Calu3 (cell line): Measurements from ENCODE around the gene NUP62CL. TPM values are rescaled to one million over a fixed set of nuclear protein-coding genes. Genes with fewer than 3 reads are reported as not detected.

Experiments used
- BruUV-seq: library from RNA; stranded (reverse); fragments of 400-500 nt; replicated peaks from 2 replicates; lab custom pipeline; 2021; lab: Mats Ljungman, UMichigan
- CTCF ChIA-PET: fragments of 300-600 bp; sonication (Branson Sonifier 250); formaldehyde crosslinking; loops from one replicate; lab custom pipeline; 2022; ENCODE audit warnings: antibody characterized with exemption; lab: Charles Lee
- DNase-seq: peaks from one replicate; pipeline ENCODE4 v3.0.0; 2022
- H3K27ac Mint-ChIP-seq: one replicate; pipeline ENCODE4 v1.8.0; 2022; ENCODE audit warnings: mixed read lengths; ENCODE audit not compliant: unreplicated experiment
- H3K27me3 Mint-ChIP-seq: one replicate; pipeline ENCODE4 v1.8.0; 2022; ENCODE audit warnings: mixed read lengths; ENCODE audit not compliant: unreplicated experiment
- H3K36me3 Mint-ChIP-seq: one replicate; pipeline ENCODE4 v1.8.0; 2022; ENCODE audit warnings: mild to moderate bottlenecking, moderate library complexity, mixed read lengths; ENCODE audit not compliant: insufficient read depth, unreplicated experiment
- H3K4me1 Mint-ChIP-seq: one replicate; pipeline ENCODE4 v1.8.0; 2022; ENCODE audit warnings: mild to moderate bottlenecking, low read depth, mixed read lengths; ENCODE audit not compliant: unreplicated experiment
- H3K4me3 Mint-ChIP-seq: one replicate; pipeline ENCODE4 v1.8.0; 2022; ENCODE audit warnings: mild to moderate bottlenecking, low read depth, moderate library complexity, mixed read lengths; ENCODE audit not compliant: unreplicated experiment
- H3K9me3 Mint-ChIP-seq: one replicate; pipeline ENCODE4 v1.8.0; 2022; ENCODE audit warnings: low read depth, mixed read lengths; ENCODE audit not compliant: unreplicated experiment
- intact Hi-C: fragments of 100-400 bp; cut with micrococcal nuclease; formaldehyde crosslinking; loops from one replicate; pipeline ENCODE4 v1.10.0; 2022; ENCODE audit not compliant: unreplicated experiment
- total RNA-seq: library from RNA; stranded (reverse); gene quantifications from 2 replicates; pipeline ENCODE4 v1.2.3, GENCODE V29; 2022
- TF ChIP-seq, protein P1 (sequence below): fragments of 200-600 bp; IDR thresholded peaks from one replicate; pipeline ENCODE4 v1.8.0; 2022; ENCODE audit warnings: antibody characterized with exemption; ENCODE audit not compliant: unreplicated experiment

Gene NUP62CL
- total RNA-seq, 1 experiment from 2014 or later, result 14.6 TPM

DNA sequence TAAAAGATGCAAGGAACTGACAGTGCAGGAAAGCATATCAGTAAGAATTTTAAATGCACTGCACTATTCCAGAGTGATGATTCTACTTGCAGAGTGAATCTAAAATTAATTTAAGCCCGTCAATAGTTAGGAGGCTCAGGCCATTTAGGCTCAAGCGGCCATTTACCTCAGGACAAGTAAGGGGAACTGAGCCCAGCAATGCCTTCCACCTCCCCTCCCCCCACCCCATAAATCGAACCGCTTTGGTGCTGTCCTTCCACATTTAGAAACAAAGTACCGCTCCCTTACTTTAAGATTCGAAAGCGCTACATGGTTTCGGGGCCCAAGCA is 88.3 kb downstream of the NUP62CL start:
- BruUV-seq, result no TSS peak
- intact Hi-C loops, result loop anchor here (5.0 kb wide), 1 partner anchor 84 kb away; no protein-coding TSS in a partner anchor
- Mint-ChIP-seq H3K27me3 (no peaks in the 10 kb centered on the region), H3K9me3 (no peaks in the 10 kb centered on the region), H3K4me1 (peaks cover 38% of the 10 kb centered on the region), H3K36me3 (peaks cover 30% of the 10 kb centered on the region), H3K27ac (peak overlapping the region; percentile 89), H3K4me3 (peak overlapping the region; percentile 92)
- no peak for DNase-seq
- TF ChIP-seq, protein P1, sequence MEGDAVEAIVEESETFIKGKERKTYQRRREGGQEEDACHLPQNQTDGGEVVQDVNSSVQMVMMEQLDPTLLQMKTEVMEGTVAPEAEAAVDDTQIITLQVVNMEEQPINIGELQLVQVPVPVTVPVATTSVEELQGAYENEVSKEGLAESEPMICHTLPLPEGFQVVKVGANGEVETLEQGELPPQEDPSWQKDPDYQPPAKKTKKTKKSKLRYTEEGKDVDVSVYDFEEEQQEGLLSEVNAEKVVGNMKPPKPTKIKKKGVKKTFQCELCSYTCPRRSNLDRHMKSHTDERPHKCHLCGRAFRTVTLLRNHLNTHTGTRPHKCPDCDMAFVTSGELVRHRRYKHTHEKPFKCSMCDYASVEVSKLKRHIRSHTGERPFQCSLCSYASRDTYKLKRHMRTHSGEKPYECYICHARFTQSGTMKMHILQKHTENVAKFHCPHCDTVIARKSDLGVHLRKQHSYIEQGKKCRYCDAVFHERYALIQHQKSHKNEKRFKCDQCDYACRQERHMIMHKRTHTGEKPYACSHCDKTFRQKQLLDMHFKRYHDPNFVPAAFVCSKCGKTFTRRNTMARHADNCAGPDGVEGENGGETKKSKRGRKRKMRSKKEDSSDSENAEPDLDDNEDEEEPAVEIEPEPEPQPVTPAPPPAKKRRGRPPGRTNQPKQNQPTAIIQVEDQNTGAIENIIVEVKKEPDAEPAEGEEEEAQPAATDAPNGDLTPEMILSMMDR, result no peak
- CTCF ChIA-PET, result no interaction called here

DNA sequence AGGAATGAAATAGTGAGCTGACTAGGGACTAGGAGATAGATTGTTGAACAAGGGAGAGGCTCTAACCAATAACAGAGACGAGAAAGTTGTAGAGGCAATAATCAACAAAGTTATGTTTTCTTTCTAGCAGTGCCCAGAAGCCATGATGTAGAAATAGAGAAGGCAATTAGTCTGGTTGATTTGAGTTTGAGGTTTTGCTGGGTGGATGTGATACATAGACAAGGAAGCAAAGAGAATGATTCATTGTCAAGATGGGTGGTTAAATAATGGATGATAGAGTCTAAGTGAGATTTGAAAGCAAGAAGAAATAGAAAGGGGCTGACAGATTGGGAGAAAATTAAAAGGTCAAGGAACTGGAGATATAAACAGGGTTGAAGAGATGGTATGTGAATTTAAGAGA is 98.8 kb downstream of the NUP62CL start:
- DNase-seq, result no peak
- no peaks in the 10 kb centered on the region for H3K27me3 Mint-ChIP-seq
- CTCF ChIA-PET, result no interaction called here
- H3K27ac Mint-ChIP-seq, result no peak overlapping the region
- no peaks in the 10 kb centered on the region for H3K36me3 Mint-ChIP-seq
- peaks cover 11% of the 10 kb centered on the region for H3K4me1 Mint-ChIP-seq
- no peaks in the 10 kb centered on the region for H3K9me3 Mint-ChIP-seq
- TF ChIP-seq, protein P1, result no peak
- intact Hi-C loops, result no loop called here
- BruUV-seq, result no TSS peak
- no peak overlapping the region for H3K4me3 Mint-ChIP-seq

DNA sequence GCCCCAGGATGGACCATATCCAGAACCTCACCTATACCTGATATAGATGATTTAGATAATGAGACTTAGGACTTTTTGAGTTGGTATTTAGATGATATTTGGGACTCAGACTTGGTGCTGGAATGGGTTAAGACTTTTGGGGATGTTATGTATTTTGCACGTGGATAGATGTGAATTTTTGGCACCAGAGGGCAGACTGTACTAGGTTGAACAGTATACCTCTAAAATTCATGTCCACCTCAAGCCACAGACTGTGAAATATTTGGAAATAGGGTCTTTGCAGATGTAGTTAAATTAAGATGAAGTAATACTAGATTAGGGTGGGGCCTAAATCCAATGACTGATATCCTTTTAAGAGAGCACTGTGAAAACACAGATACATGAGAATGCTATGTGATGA is 103.3 kb downstream of the NUP62CL start:
- Mint-ChIP-seq H3K4me1 (peaks cover 11% of the 10 kb centered on the region), H3K4me3 (no peak overlapping the region), H3K27me3 (no peaks in the 10 kb centered on the region), H3K9me3 (no peaks in the 10 kb centered on the region), H3K27ac (no peak overlapping the region), H3K36me3 (peaks cover 8% of the 10 kb centered on the region)
- intact Hi-C loops, result loop anchor here (1.0 kb wide), 1 partner anchor 169 kb away; no protein-coding TSS in a partner anchor
- peak; percentile 2 for DNase-seq
- CTCF ChIA-PET, result interaction anchor here (1.1 kb wide), 1 partner anchor 170 kb away, joined by 5 read pairs; no protein-coding TSS in a partner anchor
- no TSS peak for BruUV-seq
- TF ChIP-seq, protein P1, result no peak

DNA sequence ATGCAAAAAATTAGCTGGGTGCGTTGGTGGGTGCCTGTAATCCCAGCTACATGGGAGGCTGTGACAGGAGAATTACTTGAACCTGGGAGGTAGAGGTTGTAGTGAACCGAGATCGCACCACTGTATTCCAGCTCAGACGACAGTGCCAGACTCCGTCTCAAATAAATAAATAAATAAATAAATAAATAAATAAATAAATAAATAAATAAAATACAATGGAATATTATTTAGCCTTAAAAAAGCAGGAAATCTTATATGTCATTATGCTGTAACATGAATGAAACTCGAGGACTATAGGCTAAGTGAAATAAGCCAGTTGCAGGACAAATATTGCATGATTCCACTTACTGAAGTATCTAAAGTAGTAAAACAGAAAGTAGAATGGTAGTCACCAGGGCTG is 130.1 kb downstream of the NUP62CL start:
- Mint-ChIP-seq H3K9me3 (peaks cover 8% of the 10 kb centered on the region), H3K27ac (no peak overlapping the region), H3K27me3 (no peaks in the 10 kb centered on the region), H3K4me1 (no peaks in the 10 kb centered on the region), H3K4me3 (no peak overlapping the region), H3K36me3 (peaks cover 11% of the 10 kb centered on the region)
- DNase-seq, result no peak
- no TSS peak for BruUV-seq
- TF ChIP-seq, protein P1, result no peak
- CTCF ChIA-PET, result no interaction called here
- intact Hi-C loops, result no loop called here

Other genes with a start within 250 kb of the NUP62CL start
- 31.1 and 31.6 TPM in 2 replicates for gene MORC4, start 206.2 kb downstream of the NUP62CL start, total RNA-seq
- gene RBM41, start 87.6 kb downstream of the NUP62CL start, total RNA-seq, result 36.0 and 41.1 TPM in 2 replicates
- not detected in 2 replicates for gene DNAAF6, start 178 bp upstream of the NUP62CL start, total RNA-seq
- 0.99 and 1.0 TPM in 2 replicates for gene FRMPD3, start 243.2 kb upstream of the NUP62CL start, total RNA-seq